Suppressor macrophage (primary cell): ENCODE results near the gene NUPR1.
"Not testable (repeated sequence)": the region's sequence is repeated elsewhere in the genome, so short reads cannot be mapped to it uniquely, and the experiment has no call there.

Experiments
- DNase-seq, 4 experiments: peaks; one replicate each; pipeline ENCODE4 v3.0.0-alpha.2; 2020 to 2022
- total RNA-seq, 17 experiments: gene quantifications; one replicate each; lab custom pipeline; 2026; ENCODE audit warnings: mixed read lengths in 6 of 17, inconsistent platforms in 3 of 17; lab: John Stamatoyannopoulos, UW

NUPR1 gene, protein sequence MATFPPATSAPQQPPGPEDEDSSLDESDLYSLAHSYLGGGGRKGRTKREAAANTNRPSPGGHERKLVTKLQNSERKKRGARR
- total RNA-seq = 0.11 to 6.0 (median 1.7) reads per million in 17 experiments

DNA sequence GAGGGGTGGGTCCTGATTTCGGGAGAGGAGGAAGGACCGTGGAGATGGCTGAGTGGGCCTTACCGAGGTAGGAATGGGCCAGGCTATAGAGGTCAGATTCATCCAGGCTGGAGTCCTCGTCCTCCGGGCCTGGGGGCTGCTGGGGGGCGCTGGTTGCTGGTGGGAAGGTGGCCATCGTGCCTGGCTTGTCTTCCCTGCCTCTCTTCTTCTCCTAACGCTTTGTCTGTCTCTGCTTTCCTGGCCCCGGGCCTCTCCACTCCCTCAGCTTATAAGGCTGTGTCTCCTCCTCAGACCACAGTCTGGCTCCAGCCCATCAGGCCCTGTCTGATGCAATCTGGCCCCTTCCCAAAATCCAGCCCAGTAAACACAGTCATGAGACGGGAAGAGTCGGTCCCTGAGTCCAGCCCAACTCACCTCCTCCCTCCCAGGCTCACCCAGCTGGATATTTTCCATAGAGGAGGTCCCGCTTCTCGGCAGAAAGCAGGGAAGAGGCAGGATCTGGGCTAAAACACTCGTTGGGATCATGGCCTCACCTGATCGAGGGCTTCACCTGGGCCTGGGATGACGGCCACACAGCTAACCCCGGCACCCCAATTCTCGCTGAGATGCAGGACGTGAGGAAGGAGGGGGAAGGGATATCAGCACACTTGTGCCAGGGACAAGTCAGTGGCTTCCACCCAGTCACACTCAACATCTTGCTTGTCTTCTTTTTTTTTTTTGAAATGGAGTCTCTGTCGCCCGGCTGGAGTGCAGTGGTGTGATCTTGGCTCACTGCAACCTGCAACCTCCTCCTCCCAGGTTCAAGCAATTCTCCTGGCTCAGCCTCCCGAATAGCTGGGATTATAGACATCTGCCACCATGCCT, at the start of gene NUPR1:
Gene NUPR1, minus strand, starts transcription at position 242 of the 864 bp plus-strand sequence. Its CDS starts 67 bp downstream, at position 175.
- peak; percentile 19 to 52 (median 42) for DNase-seq

DNA sequence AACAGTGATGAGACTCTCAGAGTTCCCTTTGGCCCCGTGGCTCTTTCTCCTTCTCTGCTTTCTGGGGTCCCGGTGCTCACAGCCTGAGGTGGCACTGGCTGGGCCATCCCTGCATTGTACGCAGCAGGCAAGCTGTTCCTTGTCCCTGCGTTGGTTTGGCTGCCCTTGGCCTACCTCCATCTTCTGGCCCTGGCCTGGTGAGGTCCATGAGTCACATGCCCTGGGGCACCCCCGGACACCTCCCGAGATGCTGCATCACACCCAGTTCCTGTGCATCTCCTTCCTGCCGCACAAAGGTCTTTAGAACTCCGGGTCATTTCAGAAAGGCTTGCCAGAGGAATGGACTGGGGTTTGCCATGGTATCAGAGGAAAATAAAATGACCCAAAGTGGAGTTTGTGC, 48.6 kb upstream of the NUPR1 start:
- DNase-seq = no peak

DNA sequence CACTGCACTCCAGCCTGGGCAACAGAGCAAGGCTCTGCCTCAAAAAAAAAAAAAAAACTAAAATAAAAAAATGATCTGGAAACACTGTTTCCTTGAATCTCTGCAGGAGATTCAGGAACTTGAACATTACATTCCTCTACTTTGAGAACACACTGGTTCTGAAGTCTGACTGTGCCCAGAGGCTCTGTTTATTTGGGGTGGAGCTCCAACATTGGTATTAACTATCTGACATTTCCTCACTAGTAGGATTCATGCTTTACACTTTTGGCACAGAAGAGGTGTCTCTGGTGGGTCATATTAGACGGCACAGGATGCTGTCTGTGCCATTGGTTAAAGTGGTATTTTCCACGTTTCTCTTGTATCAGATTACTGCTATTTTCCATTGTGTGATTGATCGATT, 47.7 kb upstream of the NUPR1 start:
- no peak for DNase-seq

DNA sequence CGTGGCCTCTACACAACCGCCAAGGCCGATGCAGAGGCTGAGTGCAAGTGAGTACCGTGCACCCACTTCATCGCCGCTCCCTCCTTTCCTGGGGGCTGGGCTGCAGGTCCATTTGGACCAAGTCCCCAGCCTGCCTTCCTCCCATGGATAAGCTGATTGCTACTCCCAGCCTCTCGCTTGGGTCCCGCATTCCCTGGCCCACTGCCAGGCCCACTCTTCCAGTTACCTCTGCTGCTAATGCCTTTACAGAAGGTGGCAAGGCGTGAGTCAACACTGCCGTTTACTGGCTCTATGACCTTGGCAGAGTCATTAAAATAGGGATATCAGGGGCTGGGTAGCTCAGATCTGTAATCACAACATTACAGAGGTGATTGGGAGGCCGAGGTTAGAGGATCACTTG, 46.9 kb upstream of the NUPR1 start:
- no peak for DNase-seq

DNA sequence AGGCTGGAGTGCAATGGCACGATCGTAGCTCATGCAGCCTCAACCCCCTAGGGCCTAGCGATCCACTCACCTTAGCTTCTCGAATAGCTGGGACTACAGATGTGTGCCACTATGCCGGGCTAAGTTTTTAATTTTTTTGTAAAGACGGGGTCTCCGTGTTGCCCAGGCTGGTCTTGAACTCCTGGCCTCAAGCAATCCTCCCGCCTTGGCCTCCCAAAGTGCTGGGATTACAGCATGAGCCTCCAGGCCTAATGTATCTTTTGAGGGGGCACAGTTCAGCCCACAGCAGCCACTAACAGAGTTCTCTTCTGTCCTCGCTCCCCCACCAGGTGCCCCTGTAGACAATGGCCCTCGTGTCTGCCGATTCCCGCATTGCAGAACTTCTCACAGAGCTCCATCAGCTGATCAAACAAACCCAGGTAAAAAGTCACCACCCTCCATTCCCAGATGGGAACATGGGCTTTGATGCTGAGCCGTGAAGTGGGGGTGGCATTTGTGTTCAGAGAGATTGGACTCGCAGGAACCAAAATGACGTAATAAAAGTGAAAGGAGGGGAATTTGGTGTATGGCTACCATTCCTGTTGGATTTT, 42.0 kb upstream of the NUPR1 start:
- no peak for DNase-seq

DNA sequence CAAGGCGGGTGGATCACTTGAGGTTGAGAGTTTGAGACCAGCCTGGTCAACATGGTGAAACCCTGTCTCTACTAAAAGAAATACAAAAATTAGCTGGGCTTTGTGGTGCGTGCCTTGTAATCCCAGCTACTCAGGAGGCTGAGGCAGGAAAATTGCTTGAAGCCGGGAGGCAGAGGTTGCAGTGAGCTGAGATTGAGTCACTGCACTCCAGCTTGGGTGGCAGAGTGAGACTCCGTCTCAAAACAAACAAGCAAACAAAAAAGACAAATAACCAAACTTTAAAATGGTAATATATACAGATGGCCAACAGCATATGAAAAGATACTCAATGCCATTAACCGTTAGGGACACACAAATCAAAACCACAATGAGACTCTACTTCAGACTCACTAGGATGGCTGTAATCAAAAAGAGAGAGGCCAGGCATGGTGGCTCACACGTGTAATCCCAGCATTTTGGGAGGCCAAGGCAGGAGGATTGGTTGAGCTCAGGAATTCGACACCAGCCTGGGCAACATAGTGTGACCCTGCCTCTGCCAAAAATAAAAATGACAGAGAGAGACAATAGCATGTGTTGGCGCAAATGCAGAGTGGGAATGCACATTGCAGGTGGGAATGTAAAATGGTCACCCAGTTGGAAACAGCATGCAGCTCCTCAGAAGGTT, 36.8 kb upstream of the NUPR1 start:
- DNase-seq = no peak

DNA sequence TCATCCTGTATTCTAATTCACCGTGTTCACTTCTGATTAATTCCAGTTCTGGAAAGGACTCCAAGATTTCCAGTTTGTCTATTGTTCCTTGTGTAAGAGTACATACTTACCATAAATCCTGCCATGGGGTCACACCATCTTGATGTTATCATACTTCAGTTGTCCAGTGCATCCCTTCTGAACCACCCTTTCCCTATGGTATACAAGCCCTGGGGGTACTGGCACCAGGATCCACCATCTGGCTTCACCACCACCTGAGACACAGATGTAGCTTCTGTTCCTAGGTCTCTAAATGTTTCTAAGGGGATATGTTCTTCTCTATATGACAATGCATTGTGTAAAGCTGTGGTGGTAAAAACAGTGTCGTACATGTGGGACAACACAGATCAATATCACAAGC, 36.2 kb upstream of the NUPR1 start:
- DNase-seq = no peak

DNA sequence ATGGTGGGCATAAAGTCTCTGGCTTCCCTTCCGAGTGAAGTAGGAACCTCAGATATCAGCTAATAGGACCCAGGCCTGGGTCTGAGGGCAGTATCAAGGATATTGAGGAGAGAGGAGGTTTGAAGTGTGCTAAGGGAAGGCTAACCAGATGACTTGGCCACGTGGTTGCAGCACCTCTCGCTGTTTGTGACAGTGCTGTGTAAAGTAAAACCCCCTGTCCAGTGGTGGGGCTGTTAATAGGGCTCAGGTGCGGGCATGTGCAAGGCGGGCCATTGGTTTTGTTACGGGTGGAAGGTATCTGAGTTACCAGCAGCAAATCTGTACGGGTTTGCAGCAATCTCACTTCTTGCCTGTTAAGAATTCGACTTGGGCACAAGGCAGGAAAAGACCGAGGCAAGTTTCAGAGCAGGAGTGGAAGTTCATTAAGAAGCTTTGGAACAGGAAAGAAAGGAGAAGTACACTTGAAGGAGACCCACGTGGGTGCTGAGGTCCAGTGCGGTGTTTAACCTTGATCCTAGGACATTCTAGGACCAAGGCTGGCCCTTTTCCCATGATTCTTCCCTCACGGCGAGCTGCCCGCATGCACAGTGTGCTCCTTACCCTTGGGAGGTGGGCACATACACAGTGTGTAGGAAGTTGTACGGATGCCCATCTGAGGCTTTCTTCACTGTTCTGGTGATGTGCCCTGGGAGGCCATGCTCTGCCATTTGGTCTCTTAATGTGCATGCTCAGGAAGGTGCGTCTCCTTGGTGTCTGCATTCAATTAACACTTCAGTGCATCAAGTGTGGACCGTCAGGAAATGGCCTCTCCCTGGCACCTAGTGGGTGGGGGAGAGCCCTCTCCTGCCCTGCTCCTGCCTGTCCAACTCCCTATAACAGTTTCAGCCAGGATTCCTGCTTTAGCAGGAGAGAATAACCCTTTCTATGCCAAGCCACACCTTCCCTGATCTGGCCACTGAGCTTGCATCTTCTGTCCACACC, 35.3 kb upstream of the NUPR1 start:
- DNase-seq = peak in 3 of 4 experiments; percentile 41 to 55 (median 54)

DNA sequence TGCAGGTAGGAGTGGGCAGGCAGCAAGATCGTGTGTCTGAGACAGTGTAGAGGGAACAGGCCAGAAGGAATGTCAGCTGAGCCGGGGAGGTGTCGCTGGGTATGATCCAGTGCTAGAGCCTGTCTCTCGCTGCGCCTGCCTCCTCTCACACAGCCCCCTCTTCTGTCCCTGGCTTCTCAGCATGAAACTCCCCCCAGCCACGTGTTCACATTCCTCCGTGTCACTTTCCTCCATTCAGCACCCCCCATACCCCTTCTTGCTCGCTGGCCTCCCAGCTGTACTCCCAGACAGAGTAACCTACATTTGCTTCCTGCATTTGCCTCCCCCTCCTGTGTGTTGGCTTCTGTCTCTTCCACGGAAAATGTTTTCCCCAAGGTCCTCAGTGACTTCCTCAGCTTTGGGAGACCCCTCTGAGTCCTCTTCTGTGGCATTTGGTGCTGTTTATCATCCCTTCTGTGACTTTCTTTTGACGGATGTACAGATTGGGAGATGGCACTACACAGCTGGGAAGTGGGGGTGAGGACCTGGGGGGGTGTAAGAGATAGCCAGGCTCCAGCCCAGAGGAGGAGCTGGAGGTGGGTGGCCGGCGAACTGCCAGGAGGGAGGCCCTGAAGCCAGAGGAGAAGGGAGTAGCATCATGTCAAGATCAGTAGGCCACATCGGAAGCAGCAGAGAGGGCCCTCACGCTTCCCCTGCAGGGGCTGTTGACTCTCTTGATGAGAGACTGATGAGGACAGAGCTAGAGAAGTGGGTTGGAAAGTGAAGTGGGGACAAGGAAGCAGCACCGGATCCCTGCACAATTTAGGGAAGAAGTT, 34.1 kb upstream of the NUPR1 start:
- DNase-seq = peak; percentile 35 to 66 (median 64)

DNA sequence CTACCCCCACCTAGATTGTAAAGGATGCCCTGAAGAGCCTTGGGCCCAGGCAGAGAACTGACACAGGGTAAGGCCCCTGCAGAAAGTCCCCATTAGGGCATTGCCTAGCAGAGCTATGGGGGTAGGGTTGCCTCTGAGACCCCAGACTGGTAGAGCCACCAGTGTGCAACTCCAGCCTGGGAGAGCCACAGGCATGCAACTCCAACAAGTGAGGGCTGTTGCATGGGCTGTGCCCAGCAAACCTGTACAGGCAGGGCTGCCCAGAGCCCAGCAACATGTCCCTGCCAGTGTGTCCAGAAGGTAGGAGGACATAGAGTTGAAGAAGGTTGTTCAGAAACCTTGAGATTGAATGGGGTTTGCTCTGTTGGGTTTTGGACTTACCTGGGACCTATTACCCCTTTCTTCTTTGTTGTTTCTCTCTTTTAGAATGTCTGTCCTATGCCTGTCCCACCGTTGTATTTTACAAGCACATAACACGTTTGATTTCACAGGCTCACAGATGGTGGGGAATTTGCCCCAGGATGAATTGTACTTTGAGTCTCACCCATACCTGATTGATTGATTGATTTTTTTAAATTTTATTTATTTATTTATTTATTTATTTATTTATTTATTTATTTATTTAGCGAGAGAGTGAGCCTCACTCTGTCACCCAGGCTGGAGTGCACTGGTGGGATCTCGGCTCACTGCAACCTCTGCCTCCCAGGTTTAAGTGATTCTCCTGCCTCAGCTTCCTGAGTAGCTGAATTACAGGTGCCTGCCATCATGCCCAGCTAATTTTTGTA, 31.4 kb upstream of the NUPR1 start:
- DNase-seq = no peak

DNA sequence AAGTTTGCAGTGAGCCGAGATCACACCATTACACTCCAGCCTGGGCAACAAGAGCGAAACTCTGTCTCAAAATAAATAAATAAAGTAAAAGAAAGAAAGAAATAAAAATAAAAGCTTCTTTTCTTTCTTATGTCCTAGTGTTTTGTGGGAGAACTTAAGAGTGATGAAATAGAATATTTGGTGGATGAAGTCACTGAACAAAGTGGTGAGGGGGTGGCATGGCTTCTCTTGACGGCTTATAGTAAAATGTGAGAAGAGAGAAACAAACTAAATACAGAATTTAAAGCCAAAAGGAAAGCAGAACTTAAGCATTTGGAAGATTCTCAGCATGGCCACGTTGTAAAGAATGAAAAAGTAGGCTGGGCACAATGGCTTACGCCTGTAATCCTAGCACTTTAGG, 30.2 kb upstream of the NUPR1 start:
- peak in 1 of 4 experiments; percentile 29 for DNase-seq

DNA sequence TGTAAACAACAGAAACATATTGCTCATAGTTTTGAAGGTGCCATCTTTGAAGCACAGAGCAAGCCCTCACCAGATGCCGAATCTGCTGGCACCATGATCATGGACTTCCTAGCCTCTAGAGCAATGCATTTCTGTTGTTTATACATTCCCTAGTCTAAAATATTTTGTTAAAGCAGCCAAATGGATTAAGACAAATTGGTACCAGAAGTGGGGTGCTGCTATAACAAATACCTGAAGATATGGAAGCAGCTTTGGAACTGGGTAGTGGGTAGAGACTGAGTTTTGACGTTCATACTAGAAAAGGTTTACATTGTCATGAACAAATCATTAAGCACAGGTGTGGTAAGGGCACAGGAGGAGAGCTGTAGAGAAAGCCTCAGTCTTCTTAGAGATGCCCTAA, 28.5 kb upstream of the NUPR1 start:
- no peak for DNase-seq

DNA sequence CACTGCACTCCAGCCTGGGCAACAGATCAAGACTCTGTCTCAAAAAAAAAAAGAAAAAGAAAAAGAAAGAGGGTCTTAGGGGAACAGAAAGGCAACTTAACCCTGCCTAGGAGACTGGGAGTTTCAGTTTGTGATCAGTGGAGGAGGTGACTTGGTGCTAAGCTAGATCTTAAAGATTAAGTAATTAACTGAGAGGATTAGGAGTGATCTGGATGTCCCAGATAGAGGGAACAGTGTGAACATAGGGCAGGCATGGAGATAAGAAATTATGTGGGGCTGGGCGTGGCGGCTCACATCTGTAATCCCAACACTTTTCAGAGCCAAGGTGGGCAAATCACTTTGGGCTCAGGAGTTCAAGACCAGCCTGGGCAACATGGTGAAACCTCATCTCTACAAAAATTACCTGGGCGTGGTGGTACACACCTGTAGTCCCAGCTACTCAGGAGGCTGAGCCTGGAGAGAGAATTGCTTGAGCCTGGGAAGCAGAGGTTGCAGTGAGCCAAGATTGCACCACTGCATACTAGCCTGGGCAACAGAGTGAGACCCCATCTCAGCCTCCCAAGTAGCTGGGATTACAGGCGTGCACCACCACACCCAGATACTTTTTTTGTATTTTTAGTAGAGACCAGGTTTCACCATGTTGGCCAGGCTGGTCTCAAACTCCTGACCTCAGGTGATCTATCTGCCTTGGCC, 27.6 kb upstream of the NUPR1 start:
- DNase-seq = not testable (repeated sequence)

DNA sequence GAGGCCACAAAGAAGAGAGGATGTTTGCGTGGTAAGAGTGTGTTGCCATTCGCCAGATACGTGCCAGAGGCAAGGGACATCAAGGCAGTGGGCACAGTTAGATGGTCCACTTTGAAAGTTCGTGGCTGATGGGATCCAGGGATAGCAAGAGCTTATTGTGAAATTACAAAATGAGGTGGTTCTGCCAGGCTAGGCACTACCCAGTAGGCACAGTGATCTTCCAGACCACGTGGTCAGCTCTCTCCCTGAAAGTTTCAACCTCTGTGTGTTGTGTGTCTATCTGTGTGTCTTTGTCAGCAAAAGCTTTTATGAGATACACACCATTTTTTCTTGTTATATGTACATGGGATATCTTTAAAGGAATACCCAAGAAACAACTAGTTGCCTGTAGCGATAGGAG, 24.4 kb upstream of the NUPR1 start:
- no peak for DNase-seq

DNA sequence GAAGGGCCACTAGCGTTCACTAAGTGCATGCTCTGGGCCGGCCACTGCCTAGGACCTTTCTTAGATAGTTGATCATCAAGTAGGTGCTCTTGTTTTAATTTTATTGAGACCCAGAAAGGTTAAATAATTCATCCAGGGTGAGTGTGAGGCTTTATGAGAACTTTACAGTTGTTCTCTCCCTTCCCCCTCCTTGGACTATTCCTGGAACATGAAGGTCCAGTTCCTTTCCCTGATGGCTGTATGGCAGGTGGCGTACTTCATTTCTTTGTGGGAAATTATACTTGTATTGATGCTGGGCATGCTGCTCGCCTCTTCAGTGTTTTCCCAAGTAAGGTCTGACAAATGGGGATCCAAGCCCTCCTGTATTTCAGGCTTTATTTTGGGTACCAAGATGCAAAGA, 23.4 kb upstream of the NUPR1 start:
- no peak for DNase-seq

DNA sequence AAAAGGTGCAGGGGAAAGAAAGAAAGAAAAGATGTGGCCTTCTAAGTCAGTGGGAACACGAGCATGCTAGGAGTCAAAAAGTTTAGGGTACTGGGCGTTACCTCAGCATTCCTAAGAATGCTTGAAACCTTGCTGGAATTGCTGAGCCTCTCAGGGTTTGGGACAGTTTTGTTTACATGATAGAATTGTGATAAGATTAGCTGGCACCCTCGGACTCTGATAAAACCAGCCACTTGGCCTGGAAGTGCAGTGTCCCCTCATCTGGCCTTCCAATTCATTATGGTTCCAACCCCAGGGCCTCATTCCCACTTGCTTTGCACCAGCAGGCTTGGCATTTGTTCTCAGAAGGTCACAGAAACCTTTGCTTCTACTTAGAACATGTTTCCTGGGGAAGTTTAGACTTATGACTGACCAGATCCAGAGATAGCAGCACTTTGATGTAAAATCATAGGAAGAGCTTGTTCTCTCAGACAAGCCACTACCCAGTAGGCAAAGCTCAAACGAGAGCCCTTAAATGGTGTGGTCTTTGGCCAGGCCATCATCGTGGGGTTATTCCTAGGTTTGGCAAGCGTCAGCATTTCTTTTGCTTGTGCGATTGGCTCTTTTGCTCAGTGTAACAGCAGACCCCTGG, 22.9 kb upstream of the NUPR1 start:
- DNase-seq = peak in 2 of 4 experiments; percentile 27 to 46

DNA sequence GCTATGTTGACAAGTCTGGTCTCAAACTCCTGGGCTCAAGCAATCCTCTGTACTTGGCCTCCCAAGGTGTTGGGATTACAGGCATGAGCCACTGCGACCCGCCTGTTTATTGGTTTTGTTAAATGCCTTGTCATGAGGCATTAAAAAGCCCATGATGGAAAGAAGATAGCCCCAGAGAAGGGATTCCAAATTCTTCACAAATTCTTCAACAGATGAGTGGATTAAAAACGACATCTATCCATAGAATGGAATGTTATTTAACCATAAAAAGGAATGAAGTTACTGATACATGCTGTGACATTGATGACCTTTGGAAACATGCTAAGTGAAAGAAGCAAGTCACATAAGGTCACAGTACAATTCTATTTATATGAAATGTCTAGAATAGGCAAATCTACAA, 19.7 kb upstream of the NUPR1 start:
- DNase-seq = no peak

DNA sequence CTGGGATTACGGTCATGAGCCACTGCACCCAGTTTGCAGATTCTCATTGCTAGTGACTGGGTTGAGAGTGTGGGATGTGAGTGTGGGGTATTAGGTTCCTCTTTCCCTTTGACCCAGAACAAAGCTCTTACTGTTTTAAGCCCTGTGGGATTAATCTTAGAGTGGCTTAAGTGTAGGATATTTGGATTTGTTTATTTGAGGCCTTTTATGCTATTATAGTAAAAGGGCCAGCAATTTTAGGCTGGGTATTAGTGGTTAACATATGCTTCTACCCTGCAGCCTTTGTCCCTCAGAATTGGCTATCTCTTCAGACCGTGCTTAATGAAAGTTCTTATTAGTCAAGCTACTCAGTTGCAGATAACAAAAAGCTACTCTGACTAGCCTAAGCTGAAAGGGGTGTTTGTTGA, 18.1 kb upstream of the NUPR1 start:
- peak; percentile 40 to 72 (median 56) for DNase-seq

DNA sequence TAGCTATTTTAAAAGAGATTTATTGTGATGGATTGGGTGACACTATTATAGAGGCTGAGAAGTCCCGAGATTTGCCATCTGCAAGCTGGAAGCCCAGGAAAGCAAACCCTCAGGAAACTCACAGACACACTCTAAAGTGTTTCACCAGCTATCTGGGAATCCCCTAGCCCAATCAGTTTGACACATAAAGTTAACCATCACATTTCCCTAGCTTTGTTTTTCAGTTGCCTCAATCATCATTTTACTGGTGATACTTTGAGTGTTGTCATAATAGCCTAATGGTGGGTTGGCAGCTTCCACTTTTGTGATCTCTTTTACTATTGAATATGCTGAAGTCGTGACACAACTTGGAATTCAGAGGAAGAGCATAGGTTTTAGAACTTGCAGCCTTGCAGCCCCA, 16.8 kb upstream of the NUPR1 start:
- peak; percentile 29 to 65 (median 48) for DNase-seq
